Vagina (tissue), 2 donors: ENCODE results near the gene UBE2L3.

Source experiments
- CTCF ChIP-seq, 3 experiments: fragments of 450-650 bp in 2 of 3; fragments of 200-600 bp in 1 of 3; sonication (generic) in 1 of 3; IDR thresholded peaks; one replicate each; pipeline ENCODE4 v1.5.1; 2017 to 2019; ENCODE audit warnings: antibody characterized with exemption in 3 of 3, mild to moderate bottlenecking in 2 of 3, moderate library complexity in 2 of 3
- POLR2A ChIP-seq, 2 donors: fragments of 450-650 bp; IDR thresholded peaks; one replicate each; pipeline ENCODE4 v1.6.1; 2017; ENCODE audit warnings: antibody characterized with exemption in 2 of 2, mild to moderate bottlenecking in 2 of 2, moderate library complexity in 2 of 2

GRCh38 chr22:21613553-21614233 lies 46.2 kb downstream of the UBE2L3 start:
- TF ChIP-seq CTCF (IDR thresholded peaks at IDR 0.05) (no peak), POLR2A (IDR thresholded peaks at IDR 0.05) (no peak)
